GM23338 (cell line): Measurements from ENCODE around the gene A3GALT2. TPM values are rescaled to one million over a fixed set of nuclear protein-coding genes. Genes with fewer than 3 reads are reported as not detected.

Experiments
- ATAC-seq: fragments of 200-7000 bp; cut with Tn5 transposase; 3 replicates; pipeline ENCODE4 v1.9.1; 2020
- DNase-seq: peaks from one replicate; pipeline ENCODE4 v3.0.0-alpha.2; 2015; ENCODE audit warnings: low spot score
- H2AFZ ChIP-seq: fragments of 200-600 bp; sonication (generic); 2 replicates; pipeline ENCODE4 v1.8.0; 2016; ENCODE audit warnings: antibody characterized with exemption, mild to moderate bottlenecking, moderate library complexity
- H3F3A ChIP-seq: fragments of 200-600 bp; sonication (generic); replicated peaks from 2 replicates; pipeline ENCODE4 v1.8.0; 2017; ENCODE audit warnings: antibody characterized with exemption, mixed run types, low read depth
- H3K27ac ChIP-seq: fragments of 200-600 bp; sonication (generic); 2 replicates; pipeline ENCODE4 v1.6.1; 2016; ENCODE audit warnings: low read depth
- H3K27me3 ChIP-seq: fragments of 200-600 bp; sonication (generic); 2 replicates; pipeline ENCODE4 v1.8.0; 2016; ENCODE audit warnings: mild to moderate bottlenecking, mixed run types, moderate library complexity; ENCODE audit not compliant: insufficient read depth
- H3K36me3 ChIP-seq: fragments of 200-600 bp; sonication (generic); 2 replicates; pipeline ENCODE4 v1.8.0; 2016; ENCODE audit warnings: mild to moderate bottlenecking; ENCODE audit not compliant: insufficient read depth
- H3K4me1 ChIP-seq: fragments of 200-600 bp; sonication (generic); 2 replicates; pipeline ENCODE4 v1.8.0; 2016; ENCODE audit warnings: mild to moderate bottlenecking, moderate library complexity; ENCODE audit not compliant: insufficient read depth
- H3K4me2 ChIP-seq: fragments of 200-600 bp; sonication (generic); 2 replicates; pipeline ENCODE4 v1.7.1; 2017; ENCODE audit warnings: mixed run types
- H3K4me3 ChIP-seq: fragments of 200-600 bp; sonication (generic); 2 replicates; pipeline ENCODE4 v1.6.1; 2016; ENCODE audit warnings: mixed run types
- H3K79me2 ChIP-seq: fragments of 200-600 bp; sonication (generic); replicated peaks from 2 replicates; pipeline ENCODE4 v1.8.0; 2017; ENCODE audit warnings: mild to moderate bottlenecking; ENCODE audit not compliant: insufficient read depth
- H3K9me2 ChIP-seq: fragments of 200-600 bp; sonication (generic); 2 replicates; pipeline ENCODE4 v1.8.0; 2017; ENCODE audit not compliant: insufficient read depth
- H4K20me1 ChIP-seq: fragments of 200-600 bp; sonication (generic); replicated peaks from 2 replicates; pipeline ENCODE4 v1.8.0; 2017; ENCODE audit warnings: mild to moderate bottlenecking; ENCODE audit not compliant: insufficient read depth
- H3K27ac Mint-ChIP-seq: 2 replicates; pipeline ENCODE4 v1.8.0; 2020; ENCODE audit warnings: inconsistent platforms, mild to moderate bottlenecking, moderate library complexity, mixed read lengths
- H3K27me3 Mint-ChIP-seq: 3 replicates; pipeline ENCODE4 v1.8.0; 2022; ENCODE audit warnings: low read depth, mild to moderate bottlenecking, moderate library complexity, mixed read lengths, inconsistent platforms; ENCODE audit not compliant: insufficient read depth, poor library complexity
- H3K36me3 Mint-ChIP-seq: 3 replicates; pipeline ENCODE4 v1.8.0; 2021; ENCODE audit warnings: low read depth, mild to moderate bottlenecking, inconsistent platforms, moderate library complexity, mixed read lengths
- H3K4me1 Mint-ChIP-seq: 3 replicates; pipeline ENCODE4 v1.8.0; 2020; ENCODE audit warnings: mild to moderate bottlenecking, inconsistent platforms, mixed read lengths
- H3K4me3 Mint-ChIP-seq: 3 replicates; pipeline ENCODE4 v1.8.0; 2021; ENCODE audit warnings: moderate library complexity, mild to moderate bottlenecking, inconsistent platforms, mixed read lengths
- H3K9me3 Mint-ChIP-seq: 3 replicates; pipeline ENCODE4 v1.8.0; 2020; ENCODE audit warnings: moderate library complexity, mild to moderate bottlenecking, inconsistent platforms, mixed read lengths
- ETS1 ChIP-seq: IDR thresholded peaks from 2 replicates; pipeline ENCODE4 v1.6.1; 2016; ENCODE audit warnings: antibody characterized with exemption
- EZH2 ChIP-seq: fragments of 200-600 bp; sonication (generic); IDR thresholded peaks from one replicate; pipeline ENCODE4 v1.8.0; 2017; ENCODE audit warnings: antibody characterized with exemption, mild to moderate bottlenecking, low read depth; ENCODE audit not compliant: unreplicated experiment
- EZH2phosphoT487 ChIP-seq: fragments of 200-600 bp; sonication (generic); IDR thresholded peaks from one replicate; pipeline ENCODE4 v1.8.1; 2018; ENCODE audit warnings: antibody characterized with exemption; ENCODE audit not compliant: unreplicated experiment
- JUNB ChIP-seq: IDR thresholded peaks from one replicate; pipeline ENCODE4 v1.6.1; 2016; ENCODE audit warnings: antibody characterized with exemption; ENCODE audit not compliant: unreplicated experiment
- NANOG ChIP-seq: IDR thresholded peaks from 2 replicates; pipeline ENCODE4 v1.6.1; 2016; ENCODE audit warnings: antibody characterized with exemption, borderline replicate concordance
- REST ChIP-seq: IDR thresholded peaks from one replicate; pipeline ENCODE4 v1.6.1; 2018; ENCODE audit warnings: antibody characterized with exemption; ENCODE audit not compliant: unreplicated experiment
- ZNF114 ChIP-seq: fragments of 250-450 bp; sonication (Bioruptor Pico); IDR thresholded peaks from 2 replicates; pipeline ENCODE4 v1.5.0; 2020; ENCODE audit warnings: mild to moderate bottlenecking, moderate library complexity
- ZNF331 ChIP-seq: fragments of 250-450 bp; sonication (Bioruptor Pico); IDR thresholded peaks from 2 replicates; pipeline ENCODE4 v1.5.0; 2020; ENCODE audit warnings: low read depth, mild to moderate bottlenecking, moderate library complexity
- polyA plus RNA-seq: library from polyadenylated mRNA; unstranded; fragments of >200 nt; fragmentation: Nextera tagmentation; extraction: Ambion mirVana; gene quantifications from 2 replicates; pipeline ENCODE4 v1.2.1, GENCODE V29; 2016
- total RNA-seq: library from RNA; depleted of rRNA; stranded (reverse); fragments of >200 nt; shearing (Covaris generic); gene quantifications from 2 replicates; pipeline ENCODE4 v1.2.3, GENCODE V29; 2014
- TF ChIP-seq, protein P1 (sequence below): fragments of 250-450 bp; sonication (Bioruptor Pico); IDR thresholded peaks from 2 replicates; pipeline ENCODE4 v1.5.0; 2020; ENCODE audit warnings: mild to moderate bottlenecking, moderate library complexity
- TF ChIP-seq, protein P2 (sequence below), 2 experiments: fragments of 200-600 bp in 1 of 2; sonication (generic) in 1 of 2; conservative IDR thresholded peaks; 2 replicates each; pipeline versions ENCODE4 v1.5.1 to v1.6.1; 2016 to 2017; ENCODE audit warnings: antibody characterized with exemption in 2 of 2, low read depth in 2 of 2, mild to moderate bottlenecking in 2 of 2, moderate library complexity in 1 of 2

Gene A3GALT2
- total and polyA plus RNA-seq, 2 experiments from 2014 or later, result not detected

- H3K36me3 Mint-ChIP-seq, result peaks cover 11% of the 10 kb centered on the region
Observed at GRCh38 chr1:33268457-33268856, 52.4 kb downstream of the A3GALT2 start.

More at GRCh38 chr1:33268457-33268856, 52.4 kb downstream of the A3GALT2 start:
- TF ChIP-seq JUNB (no peak), ETS1 (no peak), EZH2 (no peak), REST (no peak), ZNF331 (CRISPR knock-in tag) (no peak), EZH2phosphoT487 (no peak), NANOG (no peak), ZNF114 (CRISPR knock-in tag) (no peak)
- TF ChIP-seq, protein P1, sequence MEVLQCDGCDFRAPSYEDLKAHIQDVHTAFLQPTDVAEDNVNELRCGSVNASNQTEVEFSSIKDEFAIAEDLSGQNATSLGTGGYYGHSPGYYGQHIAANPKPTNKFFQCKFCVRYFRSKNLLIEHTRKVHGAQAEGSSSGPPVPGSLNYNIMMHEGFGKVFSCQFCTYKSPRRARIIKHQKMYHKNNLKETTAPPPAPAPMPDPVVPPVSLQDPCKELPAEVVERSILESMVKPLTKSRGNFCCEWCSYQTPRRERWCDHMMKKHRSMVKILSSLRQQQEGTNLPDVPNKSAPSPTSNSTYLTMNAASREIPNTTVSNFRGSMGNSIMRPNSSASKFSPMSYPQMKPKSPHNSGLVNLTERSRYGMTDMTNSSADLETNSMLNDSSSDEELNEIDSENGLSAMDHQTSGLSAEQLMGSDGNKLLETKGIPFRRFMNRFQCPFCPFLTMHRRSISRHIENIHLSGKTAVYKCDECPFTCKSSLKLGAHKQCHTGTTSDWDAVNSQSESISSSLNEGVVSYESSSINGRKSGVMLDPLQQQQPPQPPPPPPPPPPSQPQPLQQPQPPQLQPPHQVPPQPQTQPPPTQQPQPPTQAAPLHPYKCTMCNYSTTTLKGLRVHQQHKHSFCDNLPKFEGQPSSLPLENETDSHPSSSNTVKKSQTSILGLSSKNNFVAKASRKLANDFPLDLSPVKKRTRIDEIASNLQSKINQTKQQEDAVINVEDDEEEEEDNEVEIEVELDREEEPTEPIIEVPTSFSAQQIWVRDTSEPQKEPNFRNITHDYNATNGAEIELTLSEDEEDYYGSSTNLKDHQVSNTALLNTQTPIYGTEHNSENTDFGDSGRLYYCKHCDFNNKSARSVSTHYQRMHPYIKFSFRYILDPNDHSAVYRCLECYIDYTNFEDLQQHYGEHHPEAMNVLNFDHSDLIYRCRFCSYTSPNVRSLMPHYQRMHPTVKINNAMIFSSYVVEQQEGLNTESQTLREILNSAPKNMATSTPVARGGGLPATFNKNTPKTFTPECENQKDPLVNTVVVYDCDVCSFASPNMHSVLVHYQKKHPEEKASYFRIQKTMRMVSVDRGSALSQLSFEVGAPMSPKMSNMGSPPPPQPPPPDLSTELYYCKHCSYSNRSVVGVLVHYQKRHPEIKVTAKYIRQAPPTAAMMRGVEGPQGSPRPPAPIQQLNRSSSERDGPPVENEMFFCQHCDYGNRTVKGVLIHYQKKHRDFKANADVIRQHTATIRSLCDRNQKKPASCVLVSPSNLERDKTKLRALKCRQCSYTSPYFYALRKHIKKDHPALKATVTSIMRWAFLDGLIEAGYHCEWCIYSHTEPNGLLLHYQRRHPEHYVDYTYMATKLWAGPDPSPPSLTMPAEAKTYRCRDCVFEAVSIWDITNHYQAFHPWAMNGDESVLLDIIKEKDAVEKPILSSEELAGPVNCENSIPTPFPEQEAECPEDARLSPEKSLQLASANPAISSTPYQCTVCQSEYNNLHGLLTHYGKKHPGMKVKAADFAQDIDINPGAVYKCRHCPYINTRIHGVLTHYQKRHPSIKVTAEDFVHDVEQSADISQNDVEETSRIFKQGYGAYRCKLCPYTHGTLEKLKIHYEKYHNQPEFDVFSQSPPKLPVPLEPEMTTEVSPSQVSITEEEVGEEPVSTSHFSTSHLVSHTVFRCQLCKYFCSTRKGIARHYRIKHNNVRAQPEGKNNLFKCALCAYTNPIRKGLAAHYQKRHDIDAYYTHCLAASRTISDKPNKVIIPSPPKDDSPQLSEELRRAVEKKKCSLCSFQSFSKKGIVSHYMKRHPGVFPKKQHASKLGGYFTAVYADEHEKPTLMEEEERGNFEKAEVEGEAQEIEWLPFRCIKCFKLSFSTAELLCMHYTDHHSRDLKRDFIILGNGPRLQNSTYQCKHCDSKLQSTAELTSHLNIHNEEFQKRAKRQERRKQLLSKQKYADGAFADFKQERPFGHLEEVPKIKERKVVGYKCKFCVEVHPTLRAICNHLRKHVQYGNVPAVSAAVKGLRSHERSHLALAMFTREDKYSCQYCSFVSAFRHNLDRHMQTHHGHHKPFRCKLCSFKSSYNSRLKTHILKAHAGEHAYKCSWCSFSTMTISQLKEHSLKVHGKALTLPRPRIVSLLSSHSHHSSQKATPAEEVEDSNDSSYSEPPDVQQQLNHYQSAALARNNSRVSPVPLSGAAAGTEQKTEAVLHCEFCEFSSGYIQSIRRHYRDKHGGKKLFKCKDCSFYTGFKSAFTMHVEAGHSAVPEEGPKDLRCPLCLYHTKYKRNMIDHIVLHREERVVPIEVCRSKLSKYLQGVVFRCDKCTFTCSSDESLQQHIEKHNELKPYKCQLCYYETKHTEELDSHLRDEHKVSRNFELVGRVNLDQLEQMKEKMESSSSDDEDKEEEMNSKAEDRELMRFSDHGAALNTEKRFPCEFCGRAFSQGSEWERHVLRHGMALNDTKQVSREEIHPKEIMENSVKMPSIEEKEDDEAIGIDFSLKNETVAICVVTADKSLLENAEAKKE (CRISPR knock-in tag), result no peak
- TF ChIP-seq, protein P2, sequence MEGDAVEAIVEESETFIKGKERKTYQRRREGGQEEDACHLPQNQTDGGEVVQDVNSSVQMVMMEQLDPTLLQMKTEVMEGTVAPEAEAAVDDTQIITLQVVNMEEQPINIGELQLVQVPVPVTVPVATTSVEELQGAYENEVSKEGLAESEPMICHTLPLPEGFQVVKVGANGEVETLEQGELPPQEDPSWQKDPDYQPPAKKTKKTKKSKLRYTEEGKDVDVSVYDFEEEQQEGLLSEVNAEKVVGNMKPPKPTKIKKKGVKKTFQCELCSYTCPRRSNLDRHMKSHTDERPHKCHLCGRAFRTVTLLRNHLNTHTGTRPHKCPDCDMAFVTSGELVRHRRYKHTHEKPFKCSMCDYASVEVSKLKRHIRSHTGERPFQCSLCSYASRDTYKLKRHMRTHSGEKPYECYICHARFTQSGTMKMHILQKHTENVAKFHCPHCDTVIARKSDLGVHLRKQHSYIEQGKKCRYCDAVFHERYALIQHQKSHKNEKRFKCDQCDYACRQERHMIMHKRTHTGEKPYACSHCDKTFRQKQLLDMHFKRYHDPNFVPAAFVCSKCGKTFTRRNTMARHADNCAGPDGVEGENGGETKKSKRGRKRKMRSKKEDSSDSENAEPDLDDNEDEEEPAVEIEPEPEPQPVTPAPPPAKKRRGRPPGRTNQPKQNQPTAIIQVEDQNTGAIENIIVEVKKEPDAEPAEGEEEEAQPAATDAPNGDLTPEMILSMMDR (conservative IDR thresholded peaks at IDR 0.05; ENCODE audit: low read depth in 2 of 2), result no peak
- Mint-ChIP-seq H3K4me3 (no peak overlapping the region), H3K4me1 (peaks cover 39% of the 10 kb centered on the region), H3K9me3 (no peaks in the 10 kb centered on the region), H3K27me3 (peaks cover 7% of the 10 kb centered on the region), H3K27ac (no peak overlapping the region)
- no peaks in the 10 kb centered on the region for H3K27me3 ChIP-seq
- H3K4me2 ChIP-seq, result no peak overlapping the region
- H4K20me1 ChIP-seq, result peaks cover 12% of the 10 kb centered on the region
- no peak overlapping the region for H2AFZ ChIP-seq
- H3K4me3 ChIP-seq, result no peak overlapping the region
- no peaks in the 10 kb centered on the region for H3K36me3 ChIP-seq
- H3F3A ChIP-seq, result no peaks in the 10 kb centered on the region
- no peak overlapping the region for H3K27ac ChIP-seq
- DNase-seq, result no peak
- ATAC-seq, result no peak
- H3K4me1 ChIP-seq, result no peaks in the 10 kb centered on the region
- H3K9me2 ChIP-seq, result no peaks in the 10 kb centered on the region
- peaks cover 13% of the 10 kb centered on the region for H3K79me2 ChIP-seq
